Heart right ventricle (tissue), 16 donors: ENCODE measurements around the gene ZNF367. TPM values are rescaled to one million over a fixed set of nuclear protein-coding genes. Genes with fewer than 3 reads are reported as not detected.
A peak's percentile ranks its signal among the peaks of the same experiment; 100 is the strongest.

Experiments used
- ATAC-seq, 8 donors: fragments of 200-7000 bp; cut with Tn5 transposase; one replicate each; pipeline ENCODE4 v1.9.1; 2020; ENCODE audit warnings: mild to moderate bottlenecking in 8 of 8, moderate library complexity in 8 of 8, moderate number of reproducible peaks in 1 of 8
- DNase-seq, 2 donors: peaks; one replicate each; pipeline ENCODE4 v3.0.0-alpha.2; 2020
- H3K27ac ChIP-seq, 10 donors: fragments of 200-600 bp; sonication (generic) in 2 of 10; one replicate each; pipeline versions ENCODE4 v1.5.0 to v1.8.0; 2020 to 2022; ENCODE audit warnings: mild to moderate bottlenecking in 3 of 10
- H3K27me3 ChIP-seq, 7 donors: fragments of 200-600 bp; one replicate each; pipeline ENCODE4 v1.8.0; 2021 to 2022; ENCODE audit warnings: mild to moderate bottlenecking in 2 of 7
- H3K36me3 ChIP-seq, 9 donors: fragments of 200-600 bp; sonication (generic) in 1 of 9; one replicate each; pipeline versions ENCODE4 v1.5.0 to v1.8.0; 2020 to 2022; ENCODE audit warnings: mild to moderate bottlenecking in 2 of 9
- H3K4me1 ChIP-seq, 9 donors: fragments of 200-600 bp; sonication (generic) in 1 of 9; one replicate each; pipeline versions ENCODE4 v1.5.0 to v1.8.0; 2020 to 2022; ENCODE audit warnings: mild to moderate bottlenecking in 4 of 9
- H3K4me3 ChIP-seq, 10 donors: fragments of 200-600 bp; sonication (generic) in 2 of 10; one replicate each; pipeline versions ENCODE4 v1.5.0 to v1.8.0; 2020 to 2022; ENCODE audit warnings: mild to moderate bottlenecking in 7 of 10, moderate library complexity in 2 of 10
- H3K9me3 ChIP-seq, 11 donors: fragments of 200-600 bp in 10 of 11; sonication (generic) in 2 of 11; one replicate each; pipeline versions ENCODE4 v1.5.0 to v1.8.0; 2013 to 2022; ENCODE audit warnings: mild to moderate bottlenecking in 2 of 11, control low read depth in 1 of 11, moderate library complexity in 1 of 11
- WGBS, 2 donors: extraction: QIAGEN DNeasy Blood & Tissue Kit; methylation state at CpG; one replicate each; pipeline ENCODE4 v1.1.7; 2013; ENCODE audit warnings: inconsistent platforms in 1 of 2; 5-methylcytosine and 5-hydroxymethylcytosine counted together
- intact Hi-C, 10 donors: fragments of 100-400 bp; cut with DNase I; formaldehyde crosslinking; loops; one replicate each; pipeline versions ENCODE4 v1.11.1 to v1.14.2; 2022
- polyA plus RNA-seq, 2 donors: library from polyadenylated mRNA; stranded (reverse); fragments of 200-250 nt; gene quantifications; one replicate each; pipeline ENCODE4 v1.2.3, GENCODE V29; 2013
- total RNA-seq, 10 donors: library from RNA; stranded (reverse); fragmentation: NEBNext Ultra II Directional in 3 of 10; extraction: Animal tissue kit (Norgen Biotek cat#: 25700) in 3 of 10; gene quantifications; one replicate each; pipeline versions ENCODE4 v1.2.1 to v1.2.4, GENCODE V29; 2021 to 2023
- TF ChIP-seq, protein P1 (sequence below), 9 donors: fragments of 200-600 bp; sonication (generic) in 2 of 9; IDR thresholded peaks; one replicate each; pipeline versions ENCODE4 v1.5.0 to v1.8.0; 2021 to 2022; ENCODE audit warnings: antibody characterized with exemption in 9 of 9, mild to moderate bottlenecking in 5 of 9, moderate library complexity in 1 of 9
- donor health status: Arrhythmogenic right ventricular cardiomyopathy.
- donor health status: ischemic (EF 13 %, LVEDD 7.1; RV severe dilation, severe dysfunction).
- donor health status: healthy with polysubstance abuse.
- donor health status: DM: no; HTN: yes; CAD: no.
- donor health status: DM: no; HTN: no; CAD: no.
- donor health status: ischemic (EF 25% LVEDD 6.9; RV normal size, moderate dysfunction).
- donor health status: ischemic (EF 25% LVEDD 5.7; RV mildly dilated, moderate dysfunction).
- donor health status: healthy.
- donor health status: DM: yes; HTN: yes; CAD: no.
- donor health status: Ischemic cardiomyopathy.
- donor health status: ischemic (EF 35%, LVEDD 5.7; RV mildly dilated, moderate dysfunction).
- donor health status: nonischemic (EF 11% LVEDD 7.7; RV severe dilation, severe dysfunction).
- donor health status: DM: yes; HTN: yes; CAD: no.
- donor health status: PGD.
- donor health status: ischemic (EF 29% LVEDD 5.4; RV normal size, mild dysfunction).
- donor health status: nonischemic (EF 23%, LVEDD 6.1; RV moderate dilation, normal function).

ZNF367 gene
- total and polyA plus RNA-seq, 12 donors: 1.2 to 6.4 (median 3.8) TPM

DNA sequence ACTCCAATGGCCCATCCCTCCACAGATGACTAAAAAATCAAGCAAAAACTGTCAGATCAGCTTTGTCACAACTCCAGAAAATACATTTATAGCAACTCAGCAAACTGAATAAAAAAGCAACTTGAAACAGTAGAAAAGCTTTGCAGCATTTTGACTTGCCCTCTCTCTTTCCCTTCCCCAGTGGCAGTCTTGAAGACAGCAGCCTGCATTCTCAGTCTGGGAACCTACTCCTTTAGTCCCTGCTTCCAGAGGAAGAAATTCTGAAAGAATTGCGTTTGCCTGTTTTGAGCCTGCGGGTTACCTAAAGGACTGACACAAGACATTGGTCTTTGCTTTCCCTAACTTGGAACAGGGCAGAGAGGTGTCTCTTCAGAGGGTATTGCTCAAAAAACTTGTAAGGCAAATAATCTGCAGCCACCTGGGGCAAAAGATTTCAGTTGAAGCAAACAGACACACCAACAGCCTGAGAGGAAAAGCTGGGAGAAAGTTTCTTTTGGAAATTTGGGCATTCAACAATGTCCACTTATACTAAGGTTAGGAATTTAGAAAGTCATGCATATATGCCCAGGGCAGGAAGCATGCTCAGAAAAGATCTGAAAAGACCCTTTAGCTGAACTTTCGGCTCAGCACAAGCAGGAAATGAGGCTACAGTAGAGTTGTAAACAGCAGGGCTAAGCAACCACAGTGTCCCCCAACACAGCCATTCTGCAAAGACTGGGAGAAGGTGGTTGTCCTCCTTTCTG lies 19.4 kb downstream of the ZNF367 start:
- ATAC-seq (no peak), DNase-seq (no peak)
- H3K4me3 ChIP-seq: no peak overlapping the region
- no peaks in the 10 kb centered on the region for H3K36me3 ChIP-seq
- peaks cover 0 to 11% (median 0%) of the 10 kb centered on the region in 11 donors for H3K9me3 ChIP-seq
- H3K27me3 ChIP-seq: no peaks in the 10 kb centered on the region
- TF ChIP-seq, protein P1, sequence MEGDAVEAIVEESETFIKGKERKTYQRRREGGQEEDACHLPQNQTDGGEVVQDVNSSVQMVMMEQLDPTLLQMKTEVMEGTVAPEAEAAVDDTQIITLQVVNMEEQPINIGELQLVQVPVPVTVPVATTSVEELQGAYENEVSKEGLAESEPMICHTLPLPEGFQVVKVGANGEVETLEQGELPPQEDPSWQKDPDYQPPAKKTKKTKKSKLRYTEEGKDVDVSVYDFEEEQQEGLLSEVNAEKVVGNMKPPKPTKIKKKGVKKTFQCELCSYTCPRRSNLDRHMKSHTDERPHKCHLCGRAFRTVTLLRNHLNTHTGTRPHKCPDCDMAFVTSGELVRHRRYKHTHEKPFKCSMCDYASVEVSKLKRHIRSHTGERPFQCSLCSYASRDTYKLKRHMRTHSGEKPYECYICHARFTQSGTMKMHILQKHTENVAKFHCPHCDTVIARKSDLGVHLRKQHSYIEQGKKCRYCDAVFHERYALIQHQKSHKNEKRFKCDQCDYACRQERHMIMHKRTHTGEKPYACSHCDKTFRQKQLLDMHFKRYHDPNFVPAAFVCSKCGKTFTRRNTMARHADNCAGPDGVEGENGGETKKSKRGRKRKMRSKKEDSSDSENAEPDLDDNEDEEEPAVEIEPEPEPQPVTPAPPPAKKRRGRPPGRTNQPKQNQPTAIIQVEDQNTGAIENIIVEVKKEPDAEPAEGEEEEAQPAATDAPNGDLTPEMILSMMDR (IDR thresholded peaks at IDR 0.05): no peak
- H3K27ac ChIP-seq: peak overlapping the region in 1 of 10 donors; percentile 51
- H3K4me1 ChIP-seq: peaks cover 0 to 8% (median 0%) of the 10 kb centered on the region in 9 donors
- 66 to 70% methylated on average over 3 of the region's 3 CpGs for WGBS, 2 donors
- intact Hi-C loops: no loop called here

DNA sequence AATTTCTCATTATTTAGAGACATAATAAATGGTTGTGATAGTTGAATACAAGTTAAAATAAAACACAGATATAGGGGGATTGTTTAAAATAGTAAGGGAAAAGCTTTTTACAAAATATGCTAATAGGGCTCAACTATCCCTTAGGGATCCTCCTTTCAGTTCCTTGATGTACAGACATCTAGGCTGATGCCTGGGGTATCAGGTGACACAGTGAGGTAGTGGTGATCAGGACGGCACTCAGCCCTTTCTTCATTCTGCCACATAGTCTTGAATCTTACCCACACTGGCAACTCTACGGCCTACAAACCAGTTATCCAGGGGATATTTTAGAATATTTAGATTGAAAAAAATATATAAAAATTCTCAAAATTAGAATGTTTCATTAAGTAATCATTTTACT lies 22.2 kb downstream of the ZNF367 start:
- no peak for ATAC-seq
- 95 to 100% methylated on average over 2 of the region's 2 CpGs for WGBS, 2 donors
- intact Hi-C loops: no loop called here

DNA sequence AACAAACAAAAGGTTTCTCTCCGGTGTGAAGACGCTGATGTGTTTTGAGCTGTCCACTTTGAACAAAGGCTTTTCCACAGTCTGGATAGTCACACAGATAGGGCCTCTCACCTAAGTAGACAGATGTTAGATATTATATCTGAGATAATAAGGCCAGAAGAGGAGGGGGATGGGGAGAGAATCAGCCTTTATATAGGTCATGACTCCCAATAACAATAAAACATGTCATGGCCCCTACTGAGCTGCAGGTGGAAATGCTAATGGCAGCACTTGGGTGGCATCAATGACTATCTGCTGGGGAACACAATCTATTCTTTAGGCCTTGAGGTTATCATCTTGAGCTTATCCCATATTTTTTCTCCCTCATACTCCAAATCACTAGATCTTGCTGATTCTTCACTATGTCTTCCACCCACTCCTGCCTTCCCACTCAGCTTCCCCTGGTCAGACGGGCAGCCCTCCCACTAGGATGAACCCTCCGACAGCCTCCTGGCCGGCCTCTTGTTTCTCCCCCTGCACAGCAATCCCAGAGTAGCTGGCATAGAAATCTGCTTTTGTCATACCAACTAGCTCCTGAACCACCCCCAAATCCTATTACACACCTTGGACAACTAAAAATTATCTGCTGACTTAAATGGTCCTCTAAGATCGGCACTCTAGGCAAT lies 23.2 kb downstream of the ZNF367 start:
- TF ChIP-seq, protein P1 (IDR thresholded peaks at IDR 0.05): no peak
- Histone ChIP-seq H3K9me3 (peaks cover 0 to under 1% (median 0%) of the 10 kb centered on the region in 11 donors), H3K4me3 (no peak overlapping the region), H3K27ac (no peak overlapping the region), H3K4me1 (peaks cover 0 to 15% (median 0%) of the 10 kb centered on the region in 9 donors), H3K36me3 (peaks cover 0 to 22% (median 0%) of the 10 kb centered on the region in 9 donors), H3K27me3 (no peaks in the 10 kb centered on the region)
- WGBS, 2 donors: 96 to 97% methylated on average over 6 of the region's 6 CpGs
- intact Hi-C loops: no loop called here
- DNase-seq (no peak), ATAC-seq (no peak)

More for the DNA sequence above, 22.2 kb downstream of the ZNF367 start:
- H3K4me1 ChIP-seq: peaks cover 0 to 14% (median 0%) of the 10 kb centered on the region in 9 donors
- H3K27ac ChIP-seq: no peak overlapping the region
- peaks cover 0 to 10% (median 0%) of the 10 kb centered on the region in 11 donors for H3K9me3 ChIP-seq
- TF ChIP-seq, protein P1 (IDR thresholded peaks at IDR 0.05): no peak
- H3K36me3 ChIP-seq: peaks cover 0 to 21% (median 0%) of the 10 kb centered on the region in 9 donors
- no peak for DNase-seq
- no peaks in the 10 kb centered on the region for H3K27me3 ChIP-seq
- H3K4me3 ChIP-seq: no peak overlapping the region

DNA sequence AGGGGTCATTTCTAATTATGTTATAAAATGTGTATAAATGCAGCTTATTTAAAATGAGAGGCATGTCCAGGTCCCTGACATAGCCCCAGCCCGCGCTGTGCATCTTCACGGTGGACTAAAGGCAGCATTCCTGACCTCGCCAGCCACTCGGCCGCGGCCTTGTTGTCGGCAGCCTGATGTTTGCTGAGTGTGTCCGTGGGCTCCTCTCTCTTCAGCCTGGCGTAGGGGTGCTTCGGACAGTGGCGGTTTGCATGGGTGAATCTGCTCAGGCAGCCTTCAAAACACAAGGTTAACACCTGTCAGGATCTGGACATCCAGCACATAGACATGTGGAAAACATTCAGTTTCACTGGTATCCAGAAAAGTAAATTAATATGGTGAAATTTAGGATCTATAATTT lies 25.9 kb downstream of the ZNF367 start:
- WGBS, 2 donors: 97% methylated on average over 12 of the region's 12 CpGs
- H3K4me3 ChIP-seq: no peak overlapping the region
- peaks cover 0 to 32% (median 0%) of the 10 kb centered on the region in 9 donors for H3K36me3 ChIP-seq
- intact Hi-C loops: no loop called here
- no peaks in the 10 kb centered on the region for H3K9me3 ChIP-seq
- H3K27ac ChIP-seq: no peak overlapping the region
- TF ChIP-seq, protein P1 (IDR thresholded peaks at IDR 0.05): no peak
- no peak for ATAC-seq
- no peaks in the 10 kb centered on the region for H3K27me3 ChIP-seq
- no peak for DNase-seq
- peaks cover 0 to 8% (median 2%) of the 10 kb centered on the region in 9 donors for H3K4me1 ChIP-seq
